ENCODE measurements around the gene NID2.

Gene NID2

GRCh38 chr14:51960866-51961265 is 108.0 kb downstream of the NID2 start:
- no peak overlapping the region for H3K4me3 ChIP-seq (ENCODE audit: low read length)
- peaks cover 70% of the 10 kb centered on the region for H3K36me3 ChIP-seq (ENCODE audit: insufficient read depth, low read length)
- no peaks in the 10 kb centered on the region for H3K4me1 ChIP-seq (ENCODE audit: insufficient read depth, low read length)
- H2AFZ ChIP-seq (ENCODE audit: low read depth, low read length), result no peak overlapping the region
- peaks cover 25% of the 10 kb centered on the region for H3K9me3 ChIP-seq (ENCODE audit: low read length)
- H3K27me3 ChIP-seq (ENCODE audit: insufficient read depth, low read length), result no peaks in the 10 kb centered on the region

DNA sequence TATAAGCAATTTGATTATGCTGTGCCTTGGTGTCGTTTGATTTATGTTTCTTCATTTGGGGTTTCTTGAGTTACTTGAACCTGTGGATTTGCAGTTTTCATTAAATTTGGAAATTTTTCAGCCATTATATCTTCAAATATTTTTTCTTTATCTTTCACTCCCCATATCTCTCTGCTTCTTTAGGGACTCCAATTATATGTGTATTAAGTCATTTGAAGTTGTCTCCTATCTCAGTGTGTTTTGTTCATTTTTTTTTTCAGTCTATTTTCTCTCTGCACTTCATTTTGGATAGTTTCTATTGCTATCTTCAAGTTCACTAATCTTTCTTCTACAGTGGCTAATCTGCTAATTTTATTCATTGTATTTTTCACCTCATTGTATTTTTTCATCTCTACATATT is 108.9 kb downstream of the NID2 start:
- H3K36me3 ChIP-seq (ENCODE audit: insufficient read depth, low read length), result peaks cover 77% of the 10 kb centered on the region
- no peak overlapping the region for H2AFZ ChIP-seq (ENCODE audit: low read depth, low read length)
- no peaks in the 10 kb centered on the region for H3K27me3 ChIP-seq (ENCODE audit: insufficient read depth, low read length)
- no peak overlapping the region for H3K4me3 ChIP-seq (ENCODE audit: low read length)
- no peaks in the 10 kb centered on the region for H3K4me1 ChIP-seq (ENCODE audit: insufficient read depth, low read length)
- peaks cover 25% of the 10 kb centered on the region for H3K9me3 ChIP-seq (ENCODE audit: low read length)

- Histone ChIP-seq H3K27me3 (ENCODE audit: insufficient read depth, low read length) (no peaks in the 10 kb centered on the region), H3K9me3 (ENCODE audit: low read length) (peaks cover 26% of the 10 kb centered on the region), H3K4me1 (ENCODE audit: insufficient read depth, low read length) (no peaks in the 10 kb centered on the region), H2AFZ (ENCODE audit: low read depth, low read length) (no peak overlapping the region), H3K4me3 (ENCODE audit: low read length) (no peak overlapping the region), H3K36me3 (ENCODE audit: insufficient read depth, low read length) (peaks cover 78% of the 10 kb centered on the region)
Measured at GRCh38 chr14:51957950-51958349, 110.9 kb downstream of the NID2 start.
